H1 (cell line): Measurements from ENCODE around the gene RPS6KA2. TPM values are rescaled to one million over a fixed set of nuclear protein-coding genes. Genes with fewer than 3 reads are reported as not detected.

Experiments
- CTCF ChIA-PET: fragments of 300-600 bp; sonication (Branson Sonifier 250); formaldehyde crosslinking; loops from one replicate; lab custom pipeline; 2021; ENCODE audit not compliant: partially characterized antibody; lab: Charles Lee
- POLR2A ChIA-PET: fragments of 300-600 bp; sonication (Branson Sonifier 250); formaldehyde crosslinking; loops from one replicate; lab custom pipeline; 2021; ENCODE audit warnings: inconsistent platforms; ENCODE audit not compliant: partially characterized antibody; lab: Charles Lee
- DNase-seq, 2 experiments: peaks; one replicate each; pipeline versions ENCODE4 v3.0.0 to v3.0.0-alpha.2; 2010 to 2022; ENCODE audit warnings: low spot score in 2 of 2, low read depth in 1 of 2, mixed read lengths in 1 of 2
- FAIRE-seq: peaks from 2 replicates; lab custom pipeline; 2011; peaks lifted over from hg19 to GRCh38; lab: Jason Lieb, UNC
- H2AFZ ChIP-seq: 2 replicates; pipeline ENCODE4 v1.8.1; 2012; ENCODE audit warnings: low read length, inconsistent platforms
- H2AK5ac ChIP-seq: 2 replicates; pipeline ENCODE4 v1.6.1; 2013; ENCODE audit warnings: low read depth, low read length
- H2BK120ac ChIP-seq: replicated peaks from 2 replicates; pipeline ENCODE3; 2013; ENCODE audit warnings: low read depth, low read length, inconsistent platforms
- H2BK12ac ChIP-seq: 2 replicates; pipeline ENCODE4 v1.6.1; 2013; ENCODE audit warnings: low read depth, low read length
- H2BK15ac ChIP-seq: 2 replicates; pipeline ENCODE4 v1.6.1; 2013; ENCODE audit warnings: low read length
- H2BK20ac ChIP-seq: 2 replicates; pipeline ENCODE4 v1.6.1; 2013; ENCODE audit warnings: low read length
- H2BK5ac ChIP-seq: 2 replicates; pipeline ENCODE4 v1.6.1; 2013; ENCODE audit warnings: low read depth, low read length
- H3K14ac ChIP-seq: 2 replicates; pipeline ENCODE4 v1.6.1; 2013; ENCODE audit warnings: inconsistent platforms; ENCODE audit not compliant: insufficient read length
- H3K18ac ChIP-seq: 2 replicates; pipeline ENCODE4 v1.6.1; 2013; ENCODE audit warnings: low read length; ENCODE audit errors: extremely low read depth
- H3K23ac ChIP-seq: 2 replicates; pipeline ENCODE4 v1.6.1; 2013; ENCODE audit warnings: inconsistent platforms; ENCODE audit not compliant: insufficient read length
- H3K23me2 ChIP-seq: 2 replicates; pipeline ENCODE4 v1.6.1; 2013; ENCODE audit warnings: low read depth, low read length
- H3K27ac ChIP-seq: 2 replicates; pipeline ENCODE4 v1.6.1; 2011; ENCODE audit warnings: low read depth, low read length, inconsistent platforms
- H3K27me3 ChIP-seq, 4 experiments: replicated peaks in 1 of 4; 1 replicate in 1 of 4; 2 replicates in 3 of 4; pipeline versions ENCODE4 v1.6.1 to v1.8.1; 2011 to 2013; ENCODE audit warnings: low read length in 3 of 4, mild to moderate bottlenecking in 3 of 4, inconsistent platforms in 2 of 4, mixed read lengths in 2 of 4, moderate library complexity in 1 of 4; ENCODE audit not compliant: control insufficient read depth in 3 of 4, insufficient read depth in 3 of 4; ENCODE audit errors: extremely low read depth in 1 of 4
- H3K36me3 ChIP-seq, 4 experiments: 2 replicates each; pipeline versions ENCODE4 v1.6.1 to v1.8.1; 2011 to 2013; ENCODE audit warnings: mild to moderate bottlenecking in 4 of 4, low read length in 3 of 4, moderate library complexity in 2 of 4, control low read depth in 1 of 4, inconsistent platforms in 1 of 4; ENCODE audit not compliant: insufficient read depth in 4 of 4, control insufficient read depth in 2 of 4
- H3K4ac ChIP-seq: replicated peaks from 2 replicates; pipeline ENCODE3; 2013; ENCODE audit warnings: low read length, low read depth, mixed read lengths, inconsistent platforms; ENCODE audit not compliant: insufficient read length
- H3K4me1 ChIP-seq, 4 experiments: replicated peaks in 1 of 4; 1 replicate in 1 of 4; 2 replicates in 3 of 4; pipeline versions ENCODE4 v1.6.1 to v1.8.1; 2011 to 2013; ENCODE audit warnings: low read length in 3 of 4, inconsistent platforms in 2 of 4, mixed read lengths in 1 of 4; ENCODE audit not compliant: insufficient read depth in 4 of 4, control insufficient read depth in 3 of 4
- H3K4me2 ChIP-seq, 2 experiments: 2 replicates each; pipeline versions ENCODE4 v1.6.1 to v1.8.1; 2011 to 2013; ENCODE audit warnings: low read depth in 2 of 2, low read length in 2 of 2, control low read depth in 1 of 2, inconsistent platforms in 1 of 2, mild to moderate bottlenecking in 1 of 2; ENCODE audit not compliant: insufficient read depth in 1 of 2
- H3K4me3 ChIP-seq, 4 experiments: fragments of 200-600, 300-600 bp in 1 of 4; sonication (generic), shearing (Covaris generic), sonication (Bioruptor Twin) in 1 of 4; 2 replicates each; pipeline versions ENCODE4 v1.5.1 to v1.8.1; 2011 to 2016; ENCODE audit warnings: low read length in 4 of 4, low read depth in 3 of 4, control low read depth in 2 of 4, inconsistent platforms in 2 of 4, mild to moderate bottlenecking in 2 of 4, mixed read lengths in 1 of 4, moderate library complexity in 1 of 4; ENCODE audit not compliant: insufficient read depth in 2 of 4; ENCODE audit errors: extremely low read depth in 1 of 4
- H3K56ac ChIP-seq: replicated peaks from 2 replicates; pipeline ENCODE3; 2013; ENCODE audit warnings: low read depth, mild to moderate bottlenecking, mixed read lengths, low read length, inconsistent platforms; ENCODE audit not compliant: insufficient read length
- H3K79me1 ChIP-seq: 2 replicates; pipeline ENCODE4 v1.6.1; 2013; ENCODE audit warnings: low read depth, low read length, control low read depth
- H3K79me2 ChIP-seq, 2 experiments: 2 replicates each; pipeline versions ENCODE4 v1.6.1 to v1.8.1; 2012 to 2013; ENCODE audit warnings: low read length in 2 of 2, mild to moderate bottlenecking in 2 of 2, inconsistent platforms in 1 of 2; ENCODE audit not compliant: insufficient read depth in 2 of 2, control insufficient read depth in 1 of 2
- H3K9ac ChIP-seq, 4 experiments: replicated peaks in 1 of 4; 1 replicate in 1 of 4; 2 replicates in 3 of 4; pipeline versions ENCODE4 v1.6.1 to v1.8.1; 2011 to 2013; ENCODE audit warnings: low read depth in 3 of 4, low read length in 3 of 4, control low read depth in 2 of 4, mild to moderate bottlenecking in 2 of 4, moderate library complexity in 2 of 4, inconsistent platforms in 1 of 4; ENCODE audit errors: extremely low read depth in 1 of 4
- H3K9me3 ChIP-seq, 2 experiments: 2 replicates each; pipeline versions ENCODE4 v1.6.1 to v1.8.1; 2012 to 2013; ENCODE audit warnings: mild to moderate bottlenecking in 2 of 2, moderate library complexity in 2 of 2, control low read depth in 1 of 2, inconsistent platforms in 1 of 2, low read depth in 1 of 2, low read length in 1 of 2, mixed read lengths in 1 of 2; ENCODE audit not compliant: insufficient read depth in 2 of 2
- H4K20me1 ChIP-seq, 2 experiments: replicated peaks in 1 of 2; 2 replicates each; pipeline versions ENCODE3 to v1.8.1; 2011 to 2013; ENCODE audit warnings: inconsistent platforms in 2 of 2, low read length in 2 of 2, mild to moderate bottlenecking in 1 of 2; ENCODE audit not compliant: insufficient read depth in 2 of 2, control insufficient read depth in 1 of 2
- H4K5ac ChIP-seq: 2 replicates; pipeline ENCODE4 v1.6.1; 2013; ENCODE audit warnings: low read length, low read depth, mixed read lengths, inconsistent platforms; ENCODE audit not compliant: insufficient read length
- H4K8ac ChIP-seq: 2 replicates; pipeline ENCODE4 v1.8.0; 2013; ENCODE audit warnings: mild to moderate bottlenecking, moderate library complexity, low read length, inconsistent platforms; ENCODE audit not compliant: insufficient read depth; ENCODE audit errors: extremely low read depth
- H4K91ac ChIP-seq: replicated peaks from 2 replicates; pipeline ENCODE3; 2013; ENCODE audit warnings: low read length, mixed read lengths, inconsistent platforms; ENCODE audit not compliant: insufficient read length
- FOSL1 ChIP-seq: IDR thresholded peaks from 2 replicates; pipeline ENCODE4 v1.6.1; 2011; ENCODE audit warnings: mild to moderate bottlenecking, low read depth, low read length, moderate library complexity; ENCODE audit not compliant: insufficient read depth
- HDAC2 ChIP-seq, 2 experiments: fragments of 300-600 bp in 1 of 2; sonication (generic) in 1 of 2; IDR thresholded peaks; 2 replicates each; pipeline ENCODE4 v1.6.1; 2011 to 2012; ENCODE audit warnings: low read depth in 2 of 2, low read length in 2 of 2, mild to moderate bottlenecking in 2 of 2, moderate library complexity in 2 of 2, borderline replicate concordance in 1 of 2, inconsistent platforms in 1 of 2
- RFX5 ChIP-seq: IDR thresholded peaks from 2 replicates; pipeline ENCODE4 v1.6.1; 2011; ENCODE audit warnings: low read depth, low read length, improper control_type of control experiment, borderline replicate concordance
- SIN3A ChIP-seq, 2 experiments: IDR thresholded peaks in 1 of 2; conservative IDR thresholded peaks in 1 of 2; 2 replicates each; pipeline ENCODE4 v1.6.1; 2011 to 2012; ENCODE audit warnings: low read length in 2 of 2, improper control_type of control experiment in 1 of 2, low read depth in 1 of 2, mild to moderate bottlenecking in 1 of 2
- SP4 ChIP-seq: IDR thresholded peaks from 2 replicates; pipeline ENCODE4 v1.6.1; 2012; ENCODE audit warnings: low read length, inconsistent platforms
- TCF12 ChIP-seq: IDR thresholded peaks from 2 replicates; pipeline ENCODE4 v1.6.1; 2011; ENCODE audit warnings: low read depth, mild to moderate bottlenecking, low read length
- TEAD4 ChIP-seq: IDR thresholded peaks from 2 replicates; pipeline ENCODE4 v1.6.1; 2012; ENCODE audit warnings: low read depth, low read length, inconsistent platforms, mixed read lengths
- WGBS, 2 experiments: shearing (Covaris generic) in 1 of 2; methylation state at CpG; one replicate each; pipeline versions ENCODE4 v1.1.6 to v1.1.7; 2013 to 2015; ENCODE audit warnings: low lambda C conversion rate in 2 of 2, mixed read lengths in 2 of 2, inconsistent platforms in 1 of 2, low coverage in 1 of 2, missing lambda C conversion rate in 1 of 2; ENCODE audit not compliant: insufficient replicate concordance in 2 of 2, insufficient coverage in 1 of 2, insufficient read length in 1 of 2; ENCODE audit errors: extremely low coverage in 1 of 2, missing lambda C conversion rate in 1 of 2; 5-methylcytosine and 5-hydroxymethylcytosine counted together
- polyA plus RNA-seq, 7 experiments: library from polyadenylated mRNA; depleted of rRNA in 3 of 7; stranded (reverse) in 5 of 7; unstranded in 2 of 7; fragments of >200 nt in 5 of 7; fragments of 200-250 nt in 2 of 7; gene quantifications; 1 replicate in 5 of 7; 2 replicates in 1 of 7; 4 replicates in 1 of 7; pipeline versions ENCODE4 v1.2.1 to v1.2.3, GENCODE V29; 2011 to 2013; ENCODE audit warnings: missing spikeins in 2 of 7, mixed read lengths in 2 of 7
- total RNA-seq: library from RNA; stranded (reverse); fragmentation: NEBNext Ultra II Directional; extraction: Animal tissue kit (Norgen Biotek cat#: 25700); gene quantifications from 2 replicates; pipeline ENCODE4 v1.2.1, GENCODE V29; 2021
- TF ChIP-seq, protein P1 (sequence below): IDR thresholded peaks from 2 replicates; pipeline ENCODE4 v1.6.1; 2012; ENCODE audit warnings: low read length, inconsistent platforms
- TF ChIP-seq, protein P2 (sequence below): IDR thresholded peaks from 2 replicates; pipeline ENCODE4 v1.6.1; 2012; ENCODE audit warnings: inconsistent platforms
- TF ChIP-seq, protein P3 (sequence below): IDR thresholded peaks from 2 replicates; pipeline ENCODE4 v1.6.1; 2011; ENCODE audit warnings: low read depth, mild to moderate bottlenecking, low read length; ENCODE audit not compliant: insufficient read depth
- TF ChIP-seq, protein P4 (sequence below): IDR thresholded peaks from 2 replicates; pipeline ENCODE4 v1.6.1; 2012; ENCODE audit warnings: inconsistent platforms

RPS6KA2 gene
- total and polyA plus RNA-seq, 2 of the 8 experiments (the other 6 are each of a cell fraction or from before 2014, with no cell fraction given), result 8.8 to 25.7 TPM

DNA sequence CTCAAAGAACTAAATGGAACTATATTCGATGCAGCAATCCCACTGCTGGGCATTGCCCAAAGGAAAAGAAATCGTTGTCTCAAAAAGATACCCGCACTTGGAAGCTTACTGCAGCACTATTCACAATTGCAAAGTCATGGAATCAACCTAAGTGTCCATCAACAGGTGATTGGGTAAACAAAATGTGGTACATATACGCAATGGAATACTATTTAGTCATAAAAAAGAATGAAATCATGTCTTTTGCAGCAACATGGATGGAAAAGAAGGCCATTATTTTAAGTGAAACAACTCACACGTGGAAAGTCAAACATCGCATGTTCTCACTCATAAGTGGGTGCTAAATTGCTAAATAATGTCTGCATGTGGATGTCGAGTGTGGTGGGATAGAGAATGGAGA is 173.4 kb downstream of the RPS6KA2 start:
- 91 to 100% methylated on average over 1 to 7 of the region's 7 CpGs for WGBS, 2 experiments
- no peak overlapping the region for H2BK120ac ChIP-seq
- no peak overlapping the region for H4K5ac ChIP-seq
- H3K4ac ChIP-seq, result no peak overlapping the region
- no peak overlapping the region for H3K27ac ChIP-seq
- FAIRE-seq (no peak), DNase-seq (no peak)
- H4K8ac ChIP-seq, result no peak overlapping the region
- H3K14ac ChIP-seq, result no peak overlapping the region
- no peak overlapping the region for H2BK5ac ChIP-seq
- no peak overlapping the region for H2AFZ ChIP-seq
- no peak overlapping the region for H3K4me3 ChIP-seq
- no peaks in the 10 kb centered on the region for H3K27me3 ChIP-seq
- no peaks in the 10 kb centered on the region for H3K4me1 ChIP-seq
- H4K91ac ChIP-seq, result no peak overlapping the region
- H3K56ac ChIP-seq, result no peak overlapping the region
- no peaks in the 10 kb centered on the region for H3K79me1 ChIP-seq
- H3K79me2 ChIP-seq, result no peaks in the 10 kb centered on the region
- H3K36me3 ChIP-seq, result peaks cover 0 to 14% (median 3%) of the 10 kb centered on the region in 4 experiments; a peak in 4 of 8 replicates
- no peak overlapping the region for H3K23ac ChIP-seq
- H2BK15ac ChIP-seq, result no peak overlapping the region
- no peak overlapping the region for H2AK5ac ChIP-seq
- no peak overlapping the region for H2BK12ac ChIP-seq
- H3K23me2 ChIP-seq, result no peaks in the 10 kb centered on the region
- no peak overlapping the region for H3K18ac ChIP-seq
- no peak overlapping the region for H3K4me2 ChIP-seq
- no peak overlapping the region for H2BK20ac ChIP-seq
- H3K9me3 ChIP-seq, result peaks cover 0 to 3% of the 10 kb centered on the region in 2 experiments; a peak in 1 of 4 replicates
- no peak overlapping the region for H3K9ac ChIP-seq
- H4K20me1 ChIP-seq, result no peaks in the 10 kb centered on the region
- ChIA-PET POLR2A (no interaction called here), CTCF (no interaction called here)
- TF ChIP-seq, protein P1, sequence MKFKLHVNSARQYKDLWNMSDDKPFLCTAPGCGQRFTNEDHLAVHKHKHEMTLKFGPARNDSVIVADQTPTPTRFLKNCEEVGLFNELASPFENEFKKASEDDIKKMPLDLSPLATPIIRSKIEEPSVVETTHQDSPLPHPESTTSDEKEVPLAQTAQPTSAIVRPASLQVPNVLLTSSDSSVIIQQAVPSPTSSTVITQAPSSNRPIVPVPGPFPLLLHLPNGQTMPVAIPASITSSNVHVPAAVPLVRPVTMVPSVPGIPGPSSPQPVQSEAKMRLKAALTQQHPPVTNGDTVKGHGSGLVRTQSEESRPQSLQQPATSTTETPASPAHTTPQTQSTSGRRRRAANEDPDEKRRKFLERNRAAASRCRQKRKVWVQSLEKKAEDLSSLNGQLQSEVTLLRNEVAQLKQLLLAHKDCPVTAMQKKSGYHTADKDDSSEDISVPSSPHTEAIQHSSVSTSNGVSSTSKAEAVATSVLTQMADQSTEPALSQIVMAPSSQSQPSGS, result no peak
- TF ChIP-seq, protein P2, sequence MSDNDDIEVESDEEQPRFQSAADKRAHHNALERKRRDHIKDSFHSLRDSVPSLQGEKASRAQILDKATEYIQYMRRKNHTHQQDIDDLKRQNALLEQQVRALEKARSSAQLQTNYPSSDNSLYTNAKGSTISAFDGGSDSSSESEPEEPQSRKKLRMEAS, result no peak
- TF ChIP-seq SP4 (no peak), HDAC2 (IDR thresholded peaks at IDR 0.05; ENCODE audit: borderline replicate concordance in 1 of 2, low read depth in 2 of 2, low read length in 2 of 2) (no peak), SIN3A (conservative IDR thresholded peaks at IDR 0.05 in 1 of 2, IDR thresholded peaks at IDR 0.05 in 1 of 2; ENCODE audit: low read depth in 1 of 2, low read length in 2 of 2) (no peak), FOSL1 (no peak), TEAD4 (no peak), TCF12 (no peak), RFX5 (no peak)
- TF ChIP-seq, protein P3, sequence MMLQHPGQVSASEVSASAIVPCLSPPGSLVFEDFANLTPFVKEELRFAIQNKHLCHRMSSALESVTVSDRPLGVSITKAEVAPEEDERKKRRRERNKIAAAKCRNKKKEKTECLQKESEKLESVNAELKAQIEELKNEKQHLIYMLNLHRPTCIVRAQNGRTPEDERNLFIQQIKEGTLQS, result no peak
- TF ChIP-seq, protein P4, sequence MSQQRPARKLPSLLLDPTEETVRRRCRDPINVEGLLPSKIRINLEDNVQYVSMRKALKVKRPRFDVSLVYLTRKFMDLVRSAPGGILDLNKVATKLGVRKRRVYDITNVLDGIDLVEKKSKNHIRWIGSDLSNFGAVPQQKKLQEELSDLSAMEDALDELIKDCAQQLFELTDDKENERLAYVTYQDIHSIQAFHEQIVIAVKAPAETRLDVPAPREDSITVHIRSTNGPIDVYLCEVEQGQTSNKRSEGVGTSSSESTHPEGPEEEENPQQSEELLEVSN, result no peak
